HFFc6 (cell line): ENCODE results near the gene ENOX2. TPM values are rescaled to one million over a fixed set of nuclear protein-coding genes. Genes with fewer than 3 reads are reported as not detected.

Experiments
- DNase-seq: peaks from one replicate; pipeline ENCODE4 v3.0.0-alpha.2; 2018
- H3K27ac Mint-ChIP-seq: 2 replicates; pipeline ENCODE4 v1.8.0; 2020; ENCODE audit warnings: mild to moderate bottlenecking, mixed read lengths
- H3K27me3 Mint-ChIP-seq: 2 replicates; pipeline ENCODE4 v1.8.0; 2021; ENCODE audit warnings: mild to moderate bottlenecking, moderate library complexity, mixed read lengths; ENCODE audit not compliant: insufficient read depth
- H3K36me3 Mint-ChIP-seq: 2 replicates; pipeline ENCODE4 v1.8.0; 2021; ENCODE audit warnings: low read depth, mixed read lengths
- H3K4me1 Mint-ChIP-seq: 2 replicates; pipeline ENCODE4 v1.8.0; 2020; ENCODE audit warnings: low read depth, mixed read lengths
- H3K4me3 Mint-ChIP-seq: 2 replicates; pipeline ENCODE4 v1.8.0; 2020; ENCODE audit warnings: mild to moderate bottlenecking, moderate library complexity, mixed read lengths
- H3K9me3 Mint-ChIP-seq: 2 replicates; pipeline ENCODE4 v1.8.0; 2020; ENCODE audit warnings: mild to moderate bottlenecking, mixed read lengths
- total RNA-seq, 6 experiments: library from RNA; stranded (reverse); fragmentation: NEBNext Ultra II Directional; extraction: Animal tissue kit (Norgen Biotek cat#: 25700); gene quantifications; 2 replicates in 1 of 6; 3 replicates in 5 of 6; pipeline ENCODE4 v1.2.3, GENCODE V29; 2021
- TF ChIP-seq, protein P1 (sequence below): fragments of 200-600 bp; sonication (generic); IDR thresholded peaks from 2 replicates; pipeline ENCODE4 v1.5.0; 2021; ENCODE audit warnings: antibody characterized with exemption, mild to moderate bottlenecking

ENOX2 gene
- total RNA-seq, 6 experiments from 2014 or later: 10.8 to 13.5 (median 11.9) TPM

GRCh38 chrX:130836447-130836846 lies 66.6 kb downstream of the ENOX2 start:
- no peak overlapping the region for H3K4me3 Mint-ChIP-seq
- DNase-seq: no peak
- H3K36me3 Mint-ChIP-seq: no peaks in the 10 kb centered on the region
- no peaks in the 10 kb centered on the region for H3K4me1 Mint-ChIP-seq
- TF ChIP-seq, protein P1, sequence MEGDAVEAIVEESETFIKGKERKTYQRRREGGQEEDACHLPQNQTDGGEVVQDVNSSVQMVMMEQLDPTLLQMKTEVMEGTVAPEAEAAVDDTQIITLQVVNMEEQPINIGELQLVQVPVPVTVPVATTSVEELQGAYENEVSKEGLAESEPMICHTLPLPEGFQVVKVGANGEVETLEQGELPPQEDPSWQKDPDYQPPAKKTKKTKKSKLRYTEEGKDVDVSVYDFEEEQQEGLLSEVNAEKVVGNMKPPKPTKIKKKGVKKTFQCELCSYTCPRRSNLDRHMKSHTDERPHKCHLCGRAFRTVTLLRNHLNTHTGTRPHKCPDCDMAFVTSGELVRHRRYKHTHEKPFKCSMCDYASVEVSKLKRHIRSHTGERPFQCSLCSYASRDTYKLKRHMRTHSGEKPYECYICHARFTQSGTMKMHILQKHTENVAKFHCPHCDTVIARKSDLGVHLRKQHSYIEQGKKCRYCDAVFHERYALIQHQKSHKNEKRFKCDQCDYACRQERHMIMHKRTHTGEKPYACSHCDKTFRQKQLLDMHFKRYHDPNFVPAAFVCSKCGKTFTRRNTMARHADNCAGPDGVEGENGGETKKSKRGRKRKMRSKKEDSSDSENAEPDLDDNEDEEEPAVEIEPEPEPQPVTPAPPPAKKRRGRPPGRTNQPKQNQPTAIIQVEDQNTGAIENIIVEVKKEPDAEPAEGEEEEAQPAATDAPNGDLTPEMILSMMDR: no peak
- H3K27me3 Mint-ChIP-seq: peaks cover 1% of the 10 kb centered on the region
- no peaks in the 10 kb centered on the region for H3K9me3 Mint-ChIP-seq
- H3K27ac Mint-ChIP-seq: no peak overlapping the region

- Mint-ChIP-seq H3K4me3 (no peak overlapping the region), H3K9me3 (no peaks in the 10 kb centered on the region), H3K27ac (no peak overlapping the region), H3K36me3 (no peaks in the 10 kb centered on the region), H3K27me3 (peaks cover 1% of the 10 kb centered on the region), H3K4me1 (no peaks in the 10 kb centered on the region)
- TF ChIP-seq, protein P1: no peak
- DNase-seq: no peak
Measured at GRCh38 chrX:130834830-130835229, 68.2 kb downstream of the ENOX2 start.

GRCh38 chrX:130834149-130834548 lies 68.9 kb downstream of the ENOX2 start:
- H3K9me3 Mint-ChIP-seq: no peaks in the 10 kb centered on the region
- DNase-seq: no peak
- no peaks in the 10 kb centered on the region for H3K36me3 Mint-ChIP-seq
- TF ChIP-seq, protein P1: no peak
- no peak overlapping the region for H3K27ac Mint-ChIP-seq
- peaks cover 1% of the 10 kb centered on the region for H3K27me3 Mint-ChIP-seq
- no peaks in the 10 kb centered on the region for H3K4me1 Mint-ChIP-seq
- H3K4me3 Mint-ChIP-seq: no peak overlapping the region

GRCh38 chrX:130831347-130831722 lies 71.7 kb downstream of the ENOX2 start:
- no peaks in the 10 kb centered on the region; the same call in 1 of the 2 replicates for H3K27me3 Mint-ChIP-seq
- no peaks in the 10 kb centered on the region for H3K9me3 Mint-ChIP-seq
- TF ChIP-seq, protein P1: no peak
- no peak for DNase-seq
- H3K4me1 Mint-ChIP-seq: no peaks in the 10 kb centered on the region
- no peak overlapping the region for H3K27ac Mint-ChIP-seq
- H3K36me3 Mint-ChIP-seq: no peaks in the 10 kb centered on the region
- no peak overlapping the region for H3K4me3 Mint-ChIP-seq

DNA sequence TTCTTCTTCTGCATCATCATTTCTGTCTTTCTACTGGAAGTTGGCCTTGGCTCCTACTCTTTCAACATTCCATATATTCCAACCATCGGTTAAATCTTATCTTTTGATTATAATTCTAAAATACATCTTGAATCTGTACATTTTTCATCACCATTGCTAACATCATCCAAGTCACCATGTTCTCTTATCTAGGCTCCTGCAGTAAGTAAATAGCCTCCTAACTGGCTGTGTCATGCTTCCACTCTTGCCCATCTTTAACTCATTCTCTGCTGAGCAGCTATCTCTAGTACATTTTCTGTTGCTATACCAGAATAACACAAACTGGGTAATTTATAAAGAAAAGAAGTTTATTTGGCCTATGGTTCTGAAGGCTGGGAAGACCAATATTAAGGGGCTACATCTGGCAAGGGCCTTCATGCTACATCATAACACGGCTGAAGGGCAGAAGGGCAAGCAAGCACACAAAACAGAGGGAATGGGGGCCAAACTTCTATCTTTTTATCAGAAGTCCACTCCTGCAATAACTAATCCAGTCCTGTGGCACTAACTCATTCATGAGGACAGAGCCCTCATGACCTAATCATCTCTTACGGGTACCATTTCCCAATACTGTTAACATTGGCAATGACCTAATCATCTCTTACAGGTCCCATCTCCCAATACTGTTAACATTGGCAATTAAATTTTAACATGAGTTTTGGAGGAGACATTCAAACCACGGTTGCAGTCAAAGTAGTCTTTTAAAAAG lies 72.2 kb downstream of the ENOX2 start:
- no peak overlapping the region for H3K27ac Mint-ChIP-seq

More for the DNA sequence above, 72.2 kb downstream of the ENOX2 start:
- H3K27me3 Mint-ChIP-seq: no peaks in the 10 kb centered on the region; the same call in 1 of the 2 replicates
- no peak for DNase-seq
- TF ChIP-seq, protein P1: no peak
- no peaks in the 10 kb centered on the region for H3K36me3 Mint-ChIP-seq
- no peak overlapping the region for H3K4me3 Mint-ChIP-seq
- no peaks in the 10 kb centered on the region for H3K4me1 Mint-ChIP-seq
- no peaks in the 10 kb centered on the region for H3K9me3 Mint-ChIP-seq
